Measurements from ENCODE around the gene NRN1L.
"Not testable (repeated sequence)": the region's sequence is repeated elsewhere in the genome, so short reads cannot be mapped to it uniquely, and the experiment has no call there.

Gene NRN1L

DNA sequence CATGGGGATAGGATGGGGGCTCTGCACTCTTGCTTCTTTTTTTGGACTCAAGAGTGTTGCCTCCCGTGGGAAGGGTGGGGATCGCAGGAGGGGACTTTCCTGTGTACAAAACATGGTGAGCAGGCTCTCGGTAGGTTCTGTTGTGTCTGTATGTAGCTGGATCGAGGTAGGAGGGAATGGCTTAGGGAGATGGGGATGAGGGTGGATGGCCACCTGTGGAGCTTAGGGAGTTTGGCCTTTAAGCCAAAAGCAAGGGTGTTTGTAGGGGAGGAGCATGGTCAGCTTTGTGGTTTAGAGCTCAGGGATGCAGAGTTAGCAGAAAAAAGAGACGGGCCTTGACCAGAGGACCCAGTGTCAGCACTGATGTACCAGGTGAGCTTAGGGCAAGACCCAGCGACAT, 22.8 kb upstream of the NRN1L start:
- DNase-seq = no peak

DNA sequence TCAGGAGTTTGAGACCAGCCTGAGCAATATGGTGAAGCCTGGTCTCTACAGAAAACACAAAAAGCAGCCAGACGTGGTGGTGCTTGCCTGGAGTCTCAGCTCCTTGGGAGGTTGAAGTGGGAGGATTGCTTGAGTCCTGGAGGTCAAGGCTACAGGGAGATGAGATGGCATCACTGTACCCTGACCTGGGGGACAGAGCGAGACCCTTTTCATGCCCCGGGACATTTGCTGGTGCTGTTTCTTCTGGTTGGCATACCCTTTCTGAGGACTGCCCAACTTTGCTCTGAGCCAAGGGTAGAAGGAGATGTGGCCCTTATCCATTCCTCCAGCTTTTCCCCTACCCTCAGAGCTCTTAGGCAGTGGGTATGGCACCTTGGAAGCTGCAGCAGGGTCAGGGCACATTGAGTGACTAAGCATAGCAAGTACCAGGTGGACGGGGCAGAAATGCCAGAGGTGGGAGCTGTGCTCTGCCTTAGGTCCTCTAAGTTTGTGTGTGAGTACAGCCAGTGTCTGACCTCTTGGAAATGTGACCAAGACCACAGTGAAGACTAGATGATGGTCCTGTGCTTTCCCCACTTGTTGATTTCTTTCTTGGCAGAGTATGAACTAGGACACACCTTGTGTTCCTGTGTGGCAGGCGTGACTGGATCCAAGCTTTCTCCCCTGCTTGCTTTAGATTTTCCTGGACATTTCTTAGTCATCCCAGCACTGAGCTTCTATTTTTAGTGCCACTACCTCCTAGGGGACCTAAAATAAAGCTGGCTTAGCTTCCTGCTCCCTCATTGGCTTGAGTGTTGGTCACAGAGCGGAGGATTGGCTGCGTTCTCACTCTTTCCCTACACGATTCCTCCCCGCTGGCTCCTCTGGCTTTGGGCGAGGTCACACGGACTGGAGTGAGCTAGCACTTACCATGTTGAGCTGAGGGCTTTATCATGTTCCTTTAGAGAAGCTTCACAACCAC, 21.8 kb upstream of the NRN1L start:
- no peak for DNase-seq

DNA sequence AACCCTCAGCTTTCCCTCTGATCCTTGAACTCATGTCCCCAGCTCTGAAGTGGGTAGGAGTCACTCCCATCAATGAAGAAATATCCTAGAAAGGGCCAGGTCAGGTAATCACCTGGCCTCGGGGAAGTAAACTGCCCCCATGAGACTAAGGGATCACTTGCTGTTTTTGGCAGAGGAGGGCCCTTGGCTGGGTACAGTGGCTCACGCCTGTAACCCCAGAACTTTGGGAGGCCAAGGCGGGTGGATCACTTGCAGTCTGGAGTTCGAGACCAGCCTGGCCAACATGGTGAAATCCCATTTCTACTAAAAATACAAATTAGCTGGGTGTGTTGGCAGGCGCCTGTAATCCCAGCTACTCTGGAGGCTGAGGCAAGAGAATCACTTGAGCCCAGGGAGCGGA, 20.6 kb upstream of the NRN1L start:
- DNase-seq = not testable (repeated sequence)

DNA sequence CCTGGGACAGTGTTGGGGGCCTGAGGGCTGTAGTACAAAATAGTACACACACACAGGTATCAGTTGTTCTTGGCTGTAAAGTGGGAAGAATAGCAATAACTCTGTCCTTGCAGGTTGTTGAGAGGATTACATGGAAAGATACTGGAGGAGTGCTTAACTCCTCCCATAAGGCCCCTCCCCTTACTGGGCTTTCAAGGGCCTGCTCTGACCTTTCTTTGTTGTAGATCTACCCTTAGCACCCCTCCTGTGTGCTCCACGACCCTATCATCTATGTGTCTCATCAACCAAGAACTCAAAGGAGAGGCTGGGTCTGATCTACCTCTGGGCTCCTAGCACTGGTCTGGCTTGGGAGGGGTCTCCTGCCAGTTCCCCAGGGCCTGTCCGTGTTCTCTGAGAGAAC, 20.1 kb upstream of the NRN1L start:
- no peak for DNase-seq

DNA sequence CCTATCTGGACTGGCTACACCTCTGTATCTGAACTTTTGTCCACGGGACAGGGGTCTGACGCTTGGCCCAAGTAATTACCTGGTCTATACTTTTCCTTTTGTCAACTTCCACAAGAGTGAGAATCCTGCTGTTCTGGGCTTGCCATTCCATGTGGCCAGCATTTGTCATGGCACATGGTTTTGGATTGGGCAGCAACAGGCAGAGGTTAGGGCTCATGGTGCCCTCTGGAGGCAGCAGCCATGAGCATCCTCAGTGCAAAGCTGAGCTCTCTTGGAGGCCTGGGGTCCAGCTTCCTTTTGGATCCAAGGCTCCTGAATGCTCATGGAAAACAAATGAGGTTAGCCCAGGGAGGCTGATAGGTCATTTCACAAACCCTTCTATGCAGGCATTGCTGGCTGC, 19.4 kb upstream of the NRN1L start:
- peak; percentile 35 for DNase-seq

DNA sequence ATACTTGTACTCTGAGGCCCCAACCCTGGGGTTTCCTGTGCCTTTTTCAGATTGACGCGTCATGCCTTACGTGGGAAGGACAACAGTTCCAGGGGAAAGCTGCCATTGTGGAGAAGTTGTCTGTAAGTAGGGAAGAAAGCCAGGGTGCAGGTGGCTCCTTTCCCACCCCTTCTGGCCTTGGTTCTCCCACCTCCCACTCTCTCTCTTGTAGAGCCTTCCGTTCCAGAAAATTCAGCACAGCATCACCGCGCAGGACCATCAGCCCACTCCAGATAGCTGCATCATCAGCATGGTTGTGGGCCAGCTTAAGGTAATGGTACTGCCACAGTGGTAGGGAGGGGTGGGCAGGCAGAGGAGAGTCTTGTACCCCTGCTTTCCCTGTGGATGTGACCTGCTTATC, 16.4 kb upstream of the NRN1L start:
- DNase-seq = no peak

DNA sequence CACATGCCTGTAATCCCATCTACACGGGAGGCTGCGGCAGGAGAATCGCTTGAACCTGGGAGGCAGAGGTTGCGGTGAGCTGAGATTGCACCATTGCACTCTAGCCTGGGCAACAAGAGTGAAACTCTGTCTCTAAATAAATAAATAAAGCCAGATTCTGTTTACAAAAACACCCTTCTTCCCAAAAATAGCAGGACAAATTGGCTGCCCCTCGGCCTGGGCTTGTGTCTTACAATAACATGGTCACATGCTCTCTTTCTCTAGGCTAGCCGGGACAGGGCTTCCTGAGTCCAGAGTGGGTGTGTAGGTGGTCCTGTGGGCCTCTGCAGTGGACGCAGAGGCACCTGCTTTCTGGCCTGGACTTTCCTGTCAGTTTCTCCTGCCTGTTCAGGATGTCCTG, 15.0 kb upstream of the NRN1L start:
- no peak for DNase-seq

DNA sequence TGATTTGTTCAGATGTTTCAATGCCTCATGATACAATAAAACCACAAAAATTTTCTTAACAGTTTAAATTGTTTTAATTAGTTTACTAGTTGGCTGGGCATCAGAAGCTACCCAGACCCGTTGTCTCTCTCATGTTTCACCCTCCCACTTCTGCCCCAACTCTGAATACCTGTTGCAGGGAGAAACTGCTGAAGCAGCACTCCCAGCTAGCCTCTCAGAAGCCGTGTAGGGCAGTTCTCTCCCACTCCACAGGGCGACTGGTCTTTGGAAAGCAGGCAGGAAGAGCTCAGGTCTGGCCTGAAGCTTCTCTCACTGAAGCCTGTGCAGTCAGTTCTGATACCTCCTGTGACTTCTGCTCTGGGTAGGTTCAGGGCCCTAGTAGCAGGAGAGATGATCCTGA, 13.4 kb upstream of the NRN1L start:
- no peak for DNase-seq

DNA sequence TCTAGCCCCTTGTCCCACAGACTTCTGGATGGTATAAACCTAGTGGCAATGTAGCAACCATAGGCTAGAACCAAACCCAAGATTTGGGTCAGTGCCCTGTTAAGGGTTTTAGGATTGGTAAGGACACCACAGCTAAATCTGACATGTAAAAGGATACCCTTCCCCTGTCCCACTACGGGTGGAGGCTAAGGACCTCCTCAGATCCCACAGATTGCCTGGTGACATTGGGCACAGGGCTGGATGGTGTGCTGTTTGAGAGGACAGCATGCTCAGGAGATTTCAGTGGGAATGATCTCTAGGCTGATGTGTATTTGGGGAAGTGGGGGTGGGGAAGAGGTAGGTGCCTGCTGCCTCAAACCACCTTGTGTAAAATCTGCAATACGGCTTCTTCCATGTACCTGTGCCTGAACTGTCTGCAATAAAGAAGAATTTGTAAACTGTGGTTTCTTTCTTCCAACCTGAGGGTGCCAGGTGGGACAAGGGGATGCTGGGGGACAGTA, 12.5 kb upstream of the NRN1L start:
- no peak for DNase-seq

DNA sequence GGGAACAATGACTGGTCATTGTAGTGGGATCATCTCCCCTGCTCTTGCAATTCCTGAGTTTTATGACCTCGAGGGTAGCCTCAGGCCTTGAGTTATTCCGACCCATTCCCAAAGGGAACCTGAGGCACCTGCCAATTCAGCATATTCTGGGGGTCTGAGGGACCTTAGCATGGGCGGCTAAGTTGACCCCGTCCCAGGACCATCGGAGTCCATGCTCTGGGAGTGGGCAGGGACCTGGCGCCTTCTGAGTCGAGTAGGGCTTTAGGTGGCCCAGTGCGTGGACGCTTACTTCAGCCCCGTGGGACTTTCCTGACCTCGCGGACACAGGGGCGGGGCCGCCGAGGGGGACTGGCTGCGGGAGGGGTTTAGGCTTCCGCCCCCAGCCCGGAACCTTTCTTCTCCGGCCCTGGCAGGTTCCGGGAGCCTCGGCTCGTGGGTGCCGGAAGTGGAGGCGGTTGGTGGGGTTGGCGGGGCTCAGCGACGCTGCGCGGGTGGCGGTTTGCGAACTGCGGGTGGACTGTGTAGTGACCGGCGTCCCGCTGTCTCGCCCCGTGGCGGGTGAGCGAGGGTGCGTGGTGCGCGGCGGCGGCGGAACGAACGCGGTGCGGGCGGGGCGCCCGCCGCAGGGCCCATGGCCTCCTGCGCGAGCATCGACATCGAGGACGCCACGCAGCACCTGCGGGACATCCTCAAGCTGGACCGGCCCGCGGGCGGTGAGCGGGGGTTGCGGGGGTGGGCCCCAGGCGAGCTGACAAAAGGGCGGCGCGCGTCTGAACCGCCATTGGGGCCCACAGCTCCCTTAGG, 11.9 kb upstream of the NRN1L start, which contains the start of gene EDC4:
TSS of gene EDC4 (plus strand) at position 422 of the 804 bp plus-strand sequence. CDS start at position 632, 210 bp downstream.
- peak; percentile 79 for DNase-seq

DNA sequence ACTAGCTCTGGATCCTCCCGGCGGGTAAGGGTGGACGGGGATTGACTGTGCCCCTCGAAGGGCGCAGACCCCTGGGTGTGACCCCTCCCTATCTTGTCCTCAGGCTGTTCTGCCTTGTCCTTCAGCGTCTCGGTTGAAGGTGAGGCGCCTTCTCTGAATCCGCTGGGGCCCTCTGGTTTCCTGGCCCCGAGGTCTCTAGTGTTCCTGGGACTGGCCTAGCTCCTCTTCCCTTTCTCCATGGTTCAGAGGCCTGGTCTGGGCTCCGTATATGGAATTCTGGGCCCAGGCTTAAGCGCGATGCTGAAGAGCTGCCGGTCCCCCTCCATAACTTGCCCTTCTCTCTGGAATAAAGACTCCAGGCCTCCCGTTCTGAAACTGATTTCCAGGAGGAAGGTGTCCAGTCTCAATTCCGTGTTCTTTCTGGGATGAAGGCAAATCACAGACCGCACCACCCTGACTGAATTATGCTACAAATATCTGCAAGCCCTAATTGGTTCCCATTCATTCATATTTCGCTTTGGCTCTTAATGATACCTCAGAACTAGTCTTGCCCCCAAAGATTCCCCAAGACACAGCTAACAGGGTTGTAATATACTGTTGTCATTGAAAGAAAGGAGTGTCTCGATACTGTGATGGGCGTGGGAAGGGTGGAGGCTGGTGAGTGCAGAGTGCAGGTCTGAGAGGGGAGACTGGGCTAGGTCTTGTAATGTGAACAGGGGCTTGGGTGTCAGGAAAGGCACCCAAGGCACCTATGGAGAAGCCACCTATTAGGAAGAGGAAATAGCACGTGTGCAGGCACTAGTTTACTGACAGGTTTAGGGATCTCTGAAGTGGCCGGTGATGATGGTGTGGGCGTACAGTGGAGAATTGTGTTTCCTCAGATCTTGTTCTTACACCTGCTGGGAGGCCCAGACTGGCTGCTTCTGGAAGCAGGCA, 11.0 kb upstream of the NRN1L start:
- no peak for DNase-seq

DNA sequence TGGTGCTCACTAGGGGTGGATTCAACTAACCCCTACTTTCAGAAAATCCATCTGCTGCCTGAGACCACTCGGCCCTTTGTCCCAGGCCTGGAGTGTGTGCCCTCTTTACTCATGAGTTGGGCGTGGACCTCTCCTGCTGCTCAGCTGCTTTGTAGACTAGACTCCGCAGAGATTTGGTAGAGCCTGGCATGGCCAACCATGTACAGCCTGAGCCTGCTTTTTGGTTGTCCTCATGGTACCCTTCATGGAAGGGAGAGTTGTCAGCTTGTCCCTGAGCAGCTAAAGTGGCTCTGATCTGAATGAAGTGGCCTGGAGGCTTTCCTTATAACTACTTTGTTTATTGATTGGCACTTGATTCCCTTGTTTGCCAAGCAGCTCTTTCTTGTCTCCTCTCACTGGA, 10.3 kb upstream of the NRN1L start:
- DNase-seq = no peak

DNA sequence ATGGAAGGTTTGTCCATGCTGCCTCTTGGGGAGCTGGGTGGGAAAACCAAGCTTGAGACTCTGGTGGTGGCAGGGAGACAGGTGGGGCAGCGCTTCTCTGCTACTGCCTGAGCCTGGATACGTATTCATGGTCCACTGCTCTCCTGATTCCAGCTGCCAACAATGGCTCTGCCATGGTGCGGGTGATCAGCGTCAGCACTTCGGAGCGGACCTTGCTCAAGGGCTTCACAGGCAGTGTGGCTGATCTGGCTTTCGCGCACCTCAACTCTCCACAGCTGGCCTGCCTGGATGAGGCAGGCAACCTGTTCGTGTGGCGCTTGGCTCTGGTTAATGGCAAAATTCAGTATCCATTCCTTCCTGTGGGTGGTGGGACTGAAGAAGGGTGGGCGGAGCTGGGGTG, 7.6 kb upstream of the NRN1L start:
- no peak for DNase-seq

DNA sequence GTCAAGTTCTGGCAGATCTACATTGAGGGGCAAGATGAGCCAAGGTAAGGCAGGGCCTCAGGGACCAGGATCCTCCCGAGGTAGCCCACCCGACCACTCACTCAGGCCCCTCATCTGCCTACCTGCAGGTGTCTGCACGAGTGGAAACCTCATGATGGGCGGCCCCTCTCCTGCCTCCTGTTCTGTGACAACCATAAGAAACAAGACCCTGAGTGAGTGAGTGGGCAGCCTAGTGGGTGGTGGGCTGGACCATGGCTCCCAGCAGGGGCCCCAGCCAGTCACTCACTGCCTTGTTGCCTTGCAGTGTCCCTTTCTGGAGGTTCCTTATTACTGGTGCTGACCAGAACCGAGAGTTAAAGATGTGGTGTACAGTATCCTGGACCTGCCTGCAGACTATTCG, 6.5 kb upstream of the NRN1L start:
- DNase-seq = no peak

DNA sequence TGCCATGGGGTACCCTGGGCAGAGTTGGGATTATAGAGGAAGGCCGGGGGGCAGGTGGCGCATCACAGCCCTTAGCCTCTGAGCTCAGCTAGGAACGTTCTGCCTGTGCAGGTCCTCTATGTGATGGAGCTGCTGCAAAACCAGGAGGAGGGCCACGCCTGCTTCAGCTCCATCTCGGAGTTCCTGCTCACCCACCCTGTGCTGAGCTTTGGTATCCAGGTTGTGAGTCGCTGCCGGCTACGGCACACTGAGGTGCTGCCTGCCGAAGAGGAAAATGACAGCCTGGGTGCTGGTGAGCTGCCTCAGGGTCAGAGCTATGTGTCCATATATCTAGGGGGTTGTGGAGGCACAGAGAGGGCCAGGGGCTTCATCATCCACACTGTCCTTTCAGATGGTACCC, 5.8 kb upstream of the NRN1L start:
- DNase-seq = no peak

DNA sequence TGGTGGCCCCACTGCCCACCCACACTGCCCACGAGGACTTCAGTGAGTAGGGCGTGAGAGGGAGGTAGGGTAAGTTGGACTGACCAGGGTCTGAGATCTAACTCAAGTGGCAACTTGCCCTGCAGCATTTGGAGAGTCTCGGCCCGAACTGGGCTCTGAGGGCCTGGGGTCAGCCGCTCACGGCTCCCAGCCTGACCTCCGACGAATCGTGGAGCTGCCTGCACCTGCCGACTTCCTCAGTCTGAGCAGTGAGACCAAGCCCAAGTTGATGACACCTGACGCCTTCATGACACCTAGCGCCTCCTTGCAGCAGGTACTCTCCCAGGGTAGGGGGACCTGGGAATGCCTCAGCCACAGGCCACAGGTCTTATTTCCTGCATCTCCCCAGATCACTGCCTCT, 5.2 kb upstream of the NRN1L start:
- DNase-seq = no peak

DNA sequence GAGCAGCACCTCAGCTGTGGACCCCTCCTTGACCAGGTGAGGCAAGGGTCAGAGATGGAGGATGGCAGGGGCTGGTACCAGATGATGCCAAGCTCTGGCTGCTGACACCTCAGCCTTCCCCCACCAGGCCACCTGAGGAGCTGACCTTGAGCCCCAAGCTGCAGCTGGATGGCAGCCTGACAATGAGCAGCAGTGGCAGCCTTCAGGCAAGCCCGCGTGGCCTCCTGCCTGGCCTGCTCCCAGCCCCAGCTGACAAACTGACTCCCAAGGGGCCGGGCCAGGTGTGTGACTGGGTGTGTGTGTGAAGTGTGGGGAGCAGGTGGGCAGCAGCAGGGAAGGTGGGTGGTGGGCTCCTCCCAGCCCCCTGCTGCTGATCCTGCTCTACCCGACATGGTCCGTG, 4.7 kb upstream of the NRN1L start:
- DNase-seq = no peak

DNA sequence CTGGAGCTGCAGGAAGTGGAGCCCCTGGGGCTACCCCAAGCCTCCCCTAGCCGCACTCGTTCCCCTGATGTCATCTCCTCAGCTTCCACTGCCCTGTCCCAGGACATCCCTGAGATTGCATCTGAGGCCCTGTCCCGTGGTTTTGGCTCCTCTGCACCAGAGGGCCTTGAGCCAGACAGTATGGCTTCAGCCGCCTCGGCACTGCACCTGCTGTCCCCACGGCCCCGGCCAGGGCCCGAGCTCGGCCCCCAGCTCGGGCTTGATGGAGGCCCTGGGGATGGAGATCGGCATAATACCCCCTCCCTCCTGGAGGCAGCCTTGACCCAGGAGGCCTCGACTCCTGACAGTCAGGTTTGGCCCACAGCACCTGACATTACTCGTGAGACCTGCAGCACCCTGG, 4.1 kb upstream of the NRN1L start:
- DNase-seq = no peak

DNA sequence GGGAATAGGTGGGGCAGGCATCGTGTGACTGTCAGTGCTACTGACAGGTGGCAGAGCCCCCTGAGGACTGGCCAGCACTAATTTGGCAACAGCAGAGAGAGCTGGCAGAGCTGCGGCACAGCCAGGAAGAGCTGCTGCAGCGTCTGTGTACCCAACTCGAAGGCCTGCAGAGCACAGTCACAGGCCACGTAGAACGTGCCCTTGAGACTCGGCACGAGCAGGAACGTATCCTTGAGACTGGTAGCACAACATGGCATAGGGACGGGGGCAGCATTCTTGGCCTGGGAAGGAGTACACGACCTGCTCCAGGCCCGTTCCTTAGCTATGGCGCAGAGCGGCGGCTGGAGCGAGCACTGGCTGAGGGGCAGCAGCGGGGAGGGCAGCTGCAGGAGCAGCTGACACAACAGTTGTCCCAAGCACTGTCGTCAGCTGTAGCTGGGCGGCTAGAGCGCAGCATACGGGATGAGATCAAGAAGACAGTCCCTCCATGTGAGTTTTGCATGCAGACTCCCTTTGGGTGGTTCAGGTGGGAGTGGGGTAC, 3.0 kb upstream of the NRN1L start:
- no peak for DNase-seq

DNA sequence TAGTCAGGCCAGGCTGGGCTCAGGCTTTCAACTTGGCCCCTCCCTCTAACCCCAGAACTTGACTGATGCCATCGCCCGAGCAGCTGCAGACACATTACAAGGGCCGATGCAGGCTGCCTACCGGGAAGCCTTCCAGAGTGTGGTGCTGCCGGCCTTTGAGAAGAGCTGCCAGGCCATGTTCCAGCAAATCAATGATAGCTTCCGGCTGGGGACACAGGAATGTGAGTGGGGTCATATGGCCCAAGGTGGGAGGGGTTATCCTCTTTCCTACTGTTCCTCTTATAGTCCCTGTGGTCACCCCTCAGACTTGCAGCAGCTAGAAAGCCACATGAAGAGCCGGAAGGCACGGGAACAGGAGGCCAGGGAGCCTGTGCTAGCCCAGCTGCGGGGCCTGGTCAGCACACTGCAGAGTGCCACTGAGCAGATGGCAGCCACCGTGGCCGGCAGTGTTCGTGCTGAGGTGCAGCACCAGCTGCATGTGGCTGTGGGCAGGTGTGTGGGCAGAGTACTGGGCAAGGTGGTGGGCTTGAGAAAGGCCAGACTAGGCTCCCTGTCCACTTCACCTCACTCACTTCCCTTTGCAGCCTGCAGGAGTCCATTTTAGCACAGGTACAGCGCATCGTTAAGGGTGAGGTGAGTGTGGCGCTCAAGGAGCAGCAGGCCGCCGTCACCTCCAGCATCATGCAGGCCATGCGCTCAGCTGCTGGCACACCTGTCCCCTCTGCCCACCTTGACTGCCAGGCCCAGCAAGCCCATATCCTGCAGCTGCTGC, 2.1 kb upstream of the NRN1L start:
- DNase-seq = no peak

DNA sequence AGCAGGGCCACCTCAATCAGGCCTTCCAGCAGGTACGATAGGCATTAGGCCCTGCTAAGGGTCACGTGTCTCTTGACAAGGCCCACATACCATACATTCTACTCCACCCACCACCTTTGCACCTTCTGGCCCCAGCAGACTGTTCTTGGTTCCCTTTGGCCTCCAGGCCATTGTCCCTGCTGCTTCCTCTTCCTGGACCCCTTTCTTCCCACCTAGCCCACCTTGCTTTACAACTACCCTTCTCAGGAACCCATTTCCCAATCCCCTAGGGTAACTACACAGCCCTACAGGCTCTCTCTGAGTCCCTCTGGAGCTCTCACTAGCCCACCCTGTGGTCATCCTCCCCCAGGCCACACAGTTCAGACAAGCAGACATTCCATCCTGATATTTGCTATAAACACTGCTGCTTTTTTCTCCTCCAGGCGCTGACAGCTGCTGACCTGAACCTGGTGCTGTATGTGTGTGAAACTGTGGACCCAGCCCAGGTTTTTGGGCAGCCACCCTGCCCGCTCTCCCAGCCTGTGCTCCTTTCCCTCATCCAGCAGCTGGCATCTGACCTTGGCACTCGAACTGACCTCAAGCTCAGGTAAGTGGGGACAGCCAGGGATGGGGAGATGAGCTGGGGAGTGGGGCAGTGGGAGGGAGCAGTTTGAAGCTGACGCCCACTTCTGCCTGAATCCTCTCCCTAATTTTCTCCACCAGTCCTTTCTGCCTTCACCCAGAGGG, 1.4 kb upstream of the NRN1L start:
- no peak for DNase-seq

Data from NCI-H69 (cell line).